Measurements from ENCODE around the gene LRP10.

Gene LRP10

DNA sequence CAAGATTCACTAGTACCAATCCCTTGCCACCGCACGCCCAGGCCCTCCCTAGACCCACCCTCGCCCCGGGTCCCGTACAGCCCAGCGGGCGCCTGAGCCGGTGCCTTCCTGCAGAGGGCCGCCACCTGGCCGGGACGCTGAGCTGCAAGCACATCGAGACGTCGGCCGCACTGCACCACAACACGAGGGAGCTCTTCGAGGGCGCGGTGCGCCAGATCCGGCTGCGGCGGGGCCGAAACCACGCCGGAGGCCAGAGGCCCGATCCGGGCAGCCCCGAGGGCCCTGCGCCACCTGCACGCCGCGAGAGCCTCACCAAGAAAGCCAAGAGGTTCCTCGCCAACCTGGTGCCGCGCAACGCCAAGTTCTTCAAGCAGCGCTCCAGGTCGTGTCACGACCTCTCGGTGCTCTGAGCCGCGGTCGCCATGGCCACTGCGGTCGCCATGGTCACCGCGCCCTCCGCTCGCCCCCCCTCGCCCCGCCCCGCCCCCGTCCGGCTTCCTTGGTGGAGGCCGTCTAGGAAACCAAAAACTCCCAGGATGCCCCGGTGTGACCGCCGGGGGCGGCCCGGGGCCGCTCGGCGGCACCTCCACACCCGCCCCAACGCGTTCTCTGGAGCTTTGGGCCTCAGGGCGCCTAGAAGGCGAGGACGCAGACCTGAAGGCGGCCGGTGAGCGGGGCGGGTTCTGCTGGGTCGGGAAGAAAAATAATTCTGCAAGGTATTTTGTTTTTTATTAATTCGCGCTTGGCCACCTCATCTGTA is 15.1 kb downstream of the LRP10 start:
- H3K27ac ChIP-seq = peak overlapping the region; percentile 76
- no peaks in the 10 kb centered on the region for H4K20me1 ChIP-seq
- peak overlapping the region; percentile 56 for H3K9ac ChIP-seq
- TF ChIP-seq Cebpa-rat (IDR thresholded peaks at IDR 0.05) = no peak
- peak overlapping the region; percentile 63 for H3K4me3 ChIP-seq
- no peaks in the 10 kb centered on the region for H3K36me3 ChIP-seq
- H3K27me3 ChIP-seq = no peaks in the 10 kb centered on the region
- peak overlapping the region; percentile 85 for H3K4me2 ChIP-seq
- peaks cover 89% of the 10 kb centered on the region for H3K4me1 ChIP-seq
- H3K9me3 ChIP-seq = no peaks in the 10 kb centered on the region

DNA sequence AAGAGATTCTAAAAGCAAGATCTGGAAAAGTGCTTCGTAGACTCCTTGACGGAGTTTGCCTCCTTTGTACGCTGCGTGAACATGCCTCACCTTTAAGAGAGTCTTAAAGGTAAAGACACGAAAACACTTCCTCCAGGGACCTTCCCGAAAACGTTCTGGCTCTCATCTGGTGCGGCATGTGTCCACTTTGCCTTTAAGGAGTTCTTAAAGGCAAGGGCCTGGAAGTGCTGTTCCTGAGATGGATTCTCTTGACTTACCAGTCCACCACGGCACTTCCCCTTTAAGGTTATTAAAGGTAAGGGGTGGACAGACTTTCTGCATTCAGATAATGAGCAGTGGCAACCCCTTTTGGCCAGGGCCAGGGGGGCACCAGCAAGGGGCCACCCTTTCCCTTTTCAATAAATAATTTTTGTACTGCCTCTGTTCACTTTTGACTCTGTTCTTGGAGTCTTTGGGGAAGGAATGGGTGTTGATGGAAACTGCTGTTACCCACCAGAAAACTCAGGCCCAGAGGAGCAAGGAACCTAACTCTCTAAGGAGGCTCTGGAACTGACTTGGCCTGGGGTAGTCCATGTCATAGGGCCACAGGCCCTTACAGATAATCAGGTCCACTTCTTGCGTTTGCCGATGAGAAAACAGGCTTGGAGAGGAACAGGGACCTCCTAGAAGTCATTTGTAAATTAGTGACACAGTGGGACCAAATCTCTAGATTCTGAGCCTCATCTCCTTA is 15.9 kb downstream of the LRP10 start:
- no peak for TF ChIP-seq Cebpa-rat (IDR thresholded peaks at IDR 0.05)
- H3K36me3 ChIP-seq = no peaks in the 10 kb centered on the region
- peak overlapping the region; percentile 63 for H3K4me3 ChIP-seq
- no peaks in the 10 kb centered on the region for H3K27me3 ChIP-seq
- peak overlapping the region; percentile 56 for H3K9ac ChIP-seq
- H3K9me3 ChIP-seq = no peaks in the 10 kb centered on the region
- no peaks in the 10 kb centered on the region for H4K20me1 ChIP-seq
- peak overlapping the region; percentile 76 for H3K27ac ChIP-seq
- H3K4me2 ChIP-seq = peak overlapping the region; percentile 85
- H3K4me1 ChIP-seq = peaks cover 82% of the 10 kb centered on the region

DNA sequence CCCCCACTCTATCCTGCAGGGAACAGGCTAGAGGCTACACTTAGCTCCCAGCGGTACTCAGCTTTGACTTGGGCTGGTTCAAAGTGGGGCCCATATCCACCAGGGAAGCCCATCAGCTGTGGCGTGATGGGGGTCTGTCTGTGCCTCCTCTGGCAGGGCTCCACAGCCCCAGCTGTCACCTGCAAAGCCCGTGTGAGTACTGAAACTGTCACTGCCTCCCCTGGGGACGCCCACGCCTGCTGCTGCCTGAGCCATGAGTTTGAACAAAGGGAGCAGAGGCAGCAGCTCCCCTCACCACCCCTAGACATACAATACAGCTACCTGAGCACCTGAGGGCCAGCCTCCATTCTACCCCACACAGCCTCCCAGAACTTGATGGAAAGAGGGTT is 16.4 kb downstream of the LRP10 start:
- no peaks in the 10 kb centered on the region for H3K36me3 ChIP-seq
- H3K9me3 ChIP-seq = no peaks in the 10 kb centered on the region
- peak overlapping the region; percentile 76 for H3K27ac ChIP-seq
- no peak for TF ChIP-seq Cebpa-rat (IDR thresholded peaks at IDR 0.05)
- no peaks in the 10 kb centered on the region for H3K27me3 ChIP-seq
- H3K4me3 ChIP-seq = peak overlapping the region; percentile 63
- no peaks in the 10 kb centered on the region for H4K20me1 ChIP-seq
- peak overlapping the region; percentile 56; the same call in 1 of the 2 replicates for H3K9ac ChIP-seq
- peaks cover 76% of the 10 kb centered on the region for H3K4me1 ChIP-seq
- peak overlapping the region; percentile 85 for H3K4me2 ChIP-seq

DNA sequence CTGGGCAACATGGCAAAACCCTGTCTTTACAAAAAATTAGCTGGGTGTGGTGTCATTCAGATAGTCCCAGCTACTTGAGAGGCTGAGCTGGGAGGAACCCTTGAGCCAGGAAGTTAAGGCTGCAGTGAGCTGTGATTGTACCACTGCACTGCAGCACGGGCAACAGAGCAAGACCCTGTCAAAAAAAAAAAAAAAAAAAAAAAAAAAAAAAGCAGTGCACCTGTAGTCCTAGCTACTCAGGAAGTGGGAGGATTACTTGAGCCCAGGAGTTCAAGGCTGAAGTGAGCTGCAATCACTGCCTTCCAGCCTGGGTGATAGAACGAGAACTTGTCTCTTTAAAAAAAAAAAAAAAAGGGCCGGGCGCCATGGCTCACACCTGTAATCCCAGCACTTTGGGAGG is 17.1 kb downstream of the LRP10 start:
- Histone ChIP-seq H3K4me3 (no peak overlapping the region; the same call in 1 of the 2 replicates), H3K9me3 (no peaks in the 10 kb centered on the region), H4K20me1 (no peaks in the 10 kb centered on the region), H3K27ac (peak overlapping the region; percentile 76), H3K36me3 (no peaks in the 10 kb centered on the region), H3K4me1 (peaks cover 69% of the 10 kb centered on the region), H3K9ac (peak overlapping the region; percentile 56), H3K4me2 (peak overlapping the region; percentile 85), H3K27me3 (no peaks in the 10 kb centered on the region)
- TF ChIP-seq Cebpa-rat (IDR thresholded peaks at IDR 0.05) = no peak

DNA sequence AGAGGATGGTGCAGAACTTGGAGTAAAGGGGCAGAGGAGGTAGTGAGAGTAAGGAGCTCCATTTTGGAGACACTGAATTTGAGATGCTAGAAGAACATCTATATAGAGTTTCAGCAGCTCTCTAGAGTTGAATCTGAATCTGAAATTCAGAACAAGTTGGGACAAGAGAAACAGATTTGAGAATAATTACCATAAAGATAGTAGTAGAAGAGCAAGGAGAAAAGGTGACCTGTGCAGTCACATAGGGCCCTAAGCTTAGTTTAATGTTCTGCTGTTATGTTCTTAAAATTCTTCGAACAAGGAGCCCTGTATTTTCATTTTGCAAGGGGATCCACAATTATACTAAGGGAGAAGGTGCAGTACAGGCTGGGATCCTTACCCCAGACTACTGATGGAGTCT is 18.9 kb downstream of the LRP10 start:
- H3K27me3 ChIP-seq = no peaks in the 10 kb centered on the region
- peaks cover 52% of the 10 kb centered on the region for H3K4me1 ChIP-seq
- no peaks in the 10 kb centered on the region for H3K9me3 ChIP-seq
- peak overlapping the region; percentile 85; the same call in 1 of the 2 replicates for H3K4me2 ChIP-seq
- H4K20me1 ChIP-seq = no peaks in the 10 kb centered on the region
- H3K4me3 ChIP-seq = no peak overlapping the region
- H3K36me3 ChIP-seq = no peaks in the 10 kb centered on the region
- no peak for TF ChIP-seq Cebpa-rat (IDR thresholded peaks at IDR 0.05)
- H3K27ac ChIP-seq = no peak overlapping the region
- H3K9ac ChIP-seq = no peak overlapping the region

DNA sequence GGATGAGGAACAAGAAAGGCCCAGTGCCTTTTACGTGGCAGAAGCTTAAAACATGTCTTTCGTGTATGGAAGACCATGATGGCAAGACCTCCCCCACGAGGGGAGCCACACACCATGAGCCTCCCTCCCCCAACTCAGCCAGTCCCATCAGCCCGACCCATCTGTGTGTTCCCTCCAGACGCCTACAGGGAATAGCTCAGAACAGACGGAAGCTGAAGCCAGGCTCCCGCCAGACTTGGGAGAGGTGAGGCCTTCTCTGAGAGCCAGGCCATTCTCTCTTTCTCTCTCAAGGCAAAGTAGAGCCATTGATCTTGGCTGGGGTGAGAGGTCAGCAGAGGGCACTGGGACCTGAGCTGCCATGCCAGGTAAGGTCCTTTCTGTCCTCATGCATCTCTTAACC is 20.9 kb downstream of the LRP10 start:
- Histone ChIP-seq H3K9me3 (no peaks in the 10 kb centered on the region), H3K9ac (no peak overlapping the region), H3K27me3 (no peaks in the 10 kb centered on the region), H3K27ac (no peak overlapping the region; the same call in 1 of the 2 replicates), H3K36me3 (peaks cover 12% of the 10 kb centered on the region; the same call in 1 of the 2 replicates), H3K4me2 (no peak overlapping the region), H3K4me3 (no peak overlapping the region), H4K20me1 (no peaks in the 10 kb centered on the region), H3K4me1 (peaks cover 31% of the 10 kb centered on the region)
- no peak for TF ChIP-seq Cebpa-rat (IDR thresholded peaks at IDR 0.05)

DNA sequence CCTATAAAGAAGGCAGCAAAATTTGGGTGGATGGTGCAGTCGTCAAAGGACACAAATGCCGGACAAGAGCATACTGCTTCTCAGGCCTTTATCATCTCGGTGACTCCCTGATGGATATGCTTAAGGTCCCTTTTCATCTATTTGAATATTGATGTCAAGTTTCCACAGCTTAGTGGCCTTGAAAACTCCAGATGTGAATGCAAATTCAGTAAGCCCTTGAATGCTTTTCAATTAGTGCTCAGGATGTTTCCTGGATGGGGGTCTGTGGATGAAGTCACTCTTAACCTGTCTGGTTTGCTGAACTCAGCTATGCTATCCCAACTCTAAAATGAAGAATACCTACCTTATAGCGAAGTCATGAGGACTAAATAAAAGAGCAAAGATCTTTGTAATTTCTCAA is 22.2 kb downstream of the LRP10 start:
- no peak overlapping the region for H3K9ac ChIP-seq
- H3K27me3 ChIP-seq = no peaks in the 10 kb centered on the region
- H3K27ac ChIP-seq = no peak overlapping the region
- H3K4me2 ChIP-seq = no peak overlapping the region
- peaks cover 23% of the 10 kb centered on the region for H3K36me3 ChIP-seq
- no peaks in the 10 kb centered on the region for H3K9me3 ChIP-seq
- no peaks in the 10 kb centered on the region for H4K20me1 ChIP-seq
- no peak overlapping the region for H3K4me3 ChIP-seq
- peaks cover 19% of the 10 kb centered on the region for H3K4me1 ChIP-seq
- TF ChIP-seq Cebpa-rat (IDR thresholded peaks at IDR 0.05) = no peak

DNA sequence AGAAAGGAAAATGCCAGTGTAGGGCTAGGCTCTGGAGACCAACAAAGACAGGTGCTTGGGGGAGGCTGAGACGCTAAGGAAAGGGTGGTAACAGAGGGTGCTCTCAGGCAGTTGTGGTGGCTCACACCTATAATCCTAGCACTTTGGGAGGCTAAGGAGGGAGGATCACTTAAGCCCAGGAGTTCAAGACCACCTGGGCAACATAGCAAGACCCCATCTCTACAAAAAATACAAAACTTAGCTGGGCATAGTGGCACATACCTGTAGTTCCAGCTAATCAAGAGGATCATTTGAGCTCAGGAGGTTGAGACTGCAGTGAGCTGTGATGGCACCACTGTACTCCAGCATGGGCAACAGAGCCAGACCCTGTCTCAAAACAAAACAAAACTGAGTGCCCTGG is 23.9 kb downstream of the LRP10 start:
- H4K20me1 ChIP-seq = no peaks in the 10 kb centered on the region
- peaks cover 38% of the 10 kb centered on the region for H3K36me3 ChIP-seq
- no peak overlapping the region for H3K27ac ChIP-seq
- 0 out of 2 replicates have a peak, but pooled peaks cover 3% of the 10 kb centered on the region for H3K27me3 ChIP-seq
- H3K9ac ChIP-seq = no peak overlapping the region
- no peaks in the 10 kb centered on the region for H3K9me3 ChIP-seq
- H3K4me3 ChIP-seq = no peak overlapping the region
- H3K4me2 ChIP-seq = no peak overlapping the region
- H3K4me1 ChIP-seq = peaks cover 2% of the 10 kb centered on the region
- no peak for TF ChIP-seq Cebpa-rat (IDR thresholded peaks at IDR 0.05)

DNA sequence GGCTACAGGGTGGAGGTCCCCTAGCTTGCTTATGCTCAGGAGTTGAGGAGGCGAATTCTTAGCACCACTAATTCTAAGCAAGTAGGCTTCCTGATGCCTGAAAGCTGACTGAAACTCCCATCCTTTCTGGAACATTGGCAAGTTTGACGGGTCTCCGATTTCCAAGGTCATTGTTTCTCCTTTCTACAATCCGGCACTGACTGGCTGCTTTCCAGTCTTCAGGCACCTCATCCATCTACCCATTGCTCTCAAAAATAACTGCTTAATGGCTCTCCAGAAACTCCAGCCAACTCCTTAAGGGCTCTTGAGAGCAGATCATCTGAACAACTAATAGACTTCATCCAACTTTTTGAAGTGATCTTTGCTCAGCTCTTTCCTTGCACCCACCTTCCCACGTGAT is 24.8 kb downstream of the LRP10 start:
- no peak overlapping the region for H3K9ac ChIP-seq
- no peak for TF ChIP-seq Cebpa-rat (IDR thresholded peaks at IDR 0.05)
- H3K4me3 ChIP-seq = no peak overlapping the region
- H3K4me1 ChIP-seq = no peaks in the 10 kb centered on the region
- H4K20me1 ChIP-seq = 0 out of 2 replicates have a peak, but pooled peaks cover 8% of the 10 kb centered on the region
- H3K9me3 ChIP-seq = no peaks in the 10 kb centered on the region
- 0 out of 2 replicates have a peak, but pooled peaks cover 3% of the 10 kb centered on the region for H3K27me3 ChIP-seq
- H3K4me2 ChIP-seq = no peak overlapping the region
- H3K27ac ChIP-seq = no peak overlapping the region
- H3K36me3 ChIP-seq = peaks cover 48% of the 10 kb centered on the region

DNA sequence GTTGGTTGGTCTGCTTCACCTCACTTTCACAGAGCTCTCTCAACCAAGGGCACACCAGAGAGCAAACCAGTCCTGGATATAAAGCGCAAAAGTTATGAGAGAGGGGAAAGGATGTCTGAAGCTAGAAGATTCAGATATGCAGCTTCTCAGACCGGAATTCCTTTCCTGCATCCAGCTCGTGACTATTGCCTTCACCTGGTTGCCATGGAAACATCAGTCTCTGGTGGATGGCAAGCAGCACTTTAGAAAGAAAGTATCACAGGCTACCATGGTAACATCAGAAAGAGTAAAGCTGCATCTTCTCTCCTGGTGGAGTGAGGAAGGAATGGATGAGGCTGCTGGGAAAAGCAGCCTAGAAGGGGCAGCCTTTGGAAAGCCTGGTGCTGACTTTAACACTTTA is 25.2 kb downstream of the LRP10 start:
- H3K27me3 ChIP-seq = 0 out of 2 replicates have a peak, but pooled peaks cover 3% of the 10 kb centered on the region
- TF ChIP-seq Cebpa-rat (IDR thresholded peaks at IDR 0.05) = no peak
- H3K36me3 ChIP-seq = peaks cover 52% of the 10 kb centered on the region
- no peaks in the 10 kb centered on the region for H3K9me3 ChIP-seq
- H3K4me2 ChIP-seq = no peak overlapping the region
- H3K4me1 ChIP-seq = no peaks in the 10 kb centered on the region
- H3K4me3 ChIP-seq = no peak overlapping the region
- no peak overlapping the region for H3K9ac ChIP-seq
- H4K20me1 ChIP-seq = 0 out of 2 replicates have a peak, but pooled peaks cover 12% of the 10 kb centered on the region
- H3K27ac ChIP-seq = no peak overlapping the region
